Hepatocyte (in vitro differentiated cells): ENCODE data around the gene COL5A2.

Source experiments
- EZH2 ChIP-seq: fragments of 200-600 bp; sonication (generic); IDR thresholded peaks from 2 replicates; pipeline ENCODE4 v1.6.1; 2016; ENCODE audit warnings: antibody characterized with exemption, mild to moderate bottlenecking, borderline replicate concordance
- EZH2phosphoT487 ChIP-seq: fragments of 200-600 bp; sonication (generic); IDR thresholded peaks from one replicate; pipeline ENCODE4 v1.6.1; 2018; ENCODE audit warnings: antibody characterized with exemption, mild to moderate bottlenecking, low read depth, moderate library complexity; ENCODE audit not compliant: unreplicated experiment, severe bottlenecking
- TF ChIP-seq, protein P1 (sequence below): fragments of 200-600 bp; sonication (generic); IDR thresholded peaks from 2 replicates; pipeline ENCODE4 v1.5.1; 2016; ENCODE audit warnings: antibody characterized with exemption, mild to moderate bottlenecking; ENCODE audit not compliant: poor library complexity

DNA sequence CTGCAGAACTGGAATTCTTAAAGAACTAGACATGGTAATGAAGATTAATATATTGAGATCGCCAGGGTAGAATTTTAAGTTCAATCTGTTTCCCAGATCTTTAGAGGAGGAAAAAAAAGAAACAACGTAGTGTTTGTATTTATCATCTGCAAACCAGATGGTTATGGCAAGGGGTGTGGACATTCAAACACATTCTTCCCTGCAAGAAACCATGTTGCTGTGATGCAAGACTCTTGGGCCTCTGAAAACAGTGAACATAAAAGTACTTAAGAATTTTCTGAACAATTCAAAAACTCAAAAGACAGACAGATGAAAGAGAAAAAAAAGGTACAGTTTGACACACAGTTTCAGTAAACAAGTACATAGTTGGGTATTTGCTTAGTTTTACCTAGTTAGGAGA, 35.6 kb downstream of the COL5A2 start:
- TF ChIP-seq, protein P1, sequence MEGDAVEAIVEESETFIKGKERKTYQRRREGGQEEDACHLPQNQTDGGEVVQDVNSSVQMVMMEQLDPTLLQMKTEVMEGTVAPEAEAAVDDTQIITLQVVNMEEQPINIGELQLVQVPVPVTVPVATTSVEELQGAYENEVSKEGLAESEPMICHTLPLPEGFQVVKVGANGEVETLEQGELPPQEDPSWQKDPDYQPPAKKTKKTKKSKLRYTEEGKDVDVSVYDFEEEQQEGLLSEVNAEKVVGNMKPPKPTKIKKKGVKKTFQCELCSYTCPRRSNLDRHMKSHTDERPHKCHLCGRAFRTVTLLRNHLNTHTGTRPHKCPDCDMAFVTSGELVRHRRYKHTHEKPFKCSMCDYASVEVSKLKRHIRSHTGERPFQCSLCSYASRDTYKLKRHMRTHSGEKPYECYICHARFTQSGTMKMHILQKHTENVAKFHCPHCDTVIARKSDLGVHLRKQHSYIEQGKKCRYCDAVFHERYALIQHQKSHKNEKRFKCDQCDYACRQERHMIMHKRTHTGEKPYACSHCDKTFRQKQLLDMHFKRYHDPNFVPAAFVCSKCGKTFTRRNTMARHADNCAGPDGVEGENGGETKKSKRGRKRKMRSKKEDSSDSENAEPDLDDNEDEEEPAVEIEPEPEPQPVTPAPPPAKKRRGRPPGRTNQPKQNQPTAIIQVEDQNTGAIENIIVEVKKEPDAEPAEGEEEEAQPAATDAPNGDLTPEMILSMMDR: no peak
- no peak for TF ChIP-seq EZH2
- no peak for TF ChIP-seq EZH2phosphoT487
